Suppressor macrophage treated with lipopolysaccharide for 4 hours (primary cell): ENCODE data around the gene CNOT1.
"Not testable (repeated sequence)": the region's sequence is repeated elsewhere in the genome, so short reads cannot be mapped to it uniquely, and the experiment has no call there.

ENCODE experiments used
- DNase-seq: peaks from one replicate; pipeline ENCODE4 v3.0.0-alpha.2; 2020

Gene CNOT1

GRCh38 chr16:58577141-58577540 lies 52.5 kb downstream of the CNOT1 start:
- no peak for DNase-seq

- DNase-seq, result no peak
These were observed 54.7 kb downstream of the CNOT1 start for GRCh38 chr16:58574895-58575294.

DNA sequence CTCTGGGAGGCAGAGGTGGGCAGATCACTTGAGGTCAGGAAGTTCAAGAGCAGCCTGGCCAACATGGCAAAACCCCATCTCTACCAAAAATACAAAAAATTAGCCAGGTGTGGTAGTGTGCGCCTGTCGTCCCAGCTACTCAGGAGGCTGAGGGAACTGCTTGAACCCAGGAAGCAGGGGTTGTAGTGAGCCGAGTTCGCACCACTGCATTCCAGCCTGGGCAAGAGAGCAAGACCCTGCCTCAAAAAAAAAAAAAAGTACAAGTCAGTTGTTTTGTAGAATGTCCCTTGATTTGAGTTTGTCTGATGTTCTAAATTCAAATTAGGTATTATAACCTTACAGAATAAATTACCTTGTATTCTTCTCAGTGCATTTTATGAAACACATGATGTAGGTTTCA lies 63.9 kb downstream of the CNOT1 start:
- not testable (repeated sequence) for DNase-seq

- no peak for DNase-seq
These were observed 65.9 kb downstream of the CNOT1 start for GRCh38 chr16:58563775-58564174.

DNA sequence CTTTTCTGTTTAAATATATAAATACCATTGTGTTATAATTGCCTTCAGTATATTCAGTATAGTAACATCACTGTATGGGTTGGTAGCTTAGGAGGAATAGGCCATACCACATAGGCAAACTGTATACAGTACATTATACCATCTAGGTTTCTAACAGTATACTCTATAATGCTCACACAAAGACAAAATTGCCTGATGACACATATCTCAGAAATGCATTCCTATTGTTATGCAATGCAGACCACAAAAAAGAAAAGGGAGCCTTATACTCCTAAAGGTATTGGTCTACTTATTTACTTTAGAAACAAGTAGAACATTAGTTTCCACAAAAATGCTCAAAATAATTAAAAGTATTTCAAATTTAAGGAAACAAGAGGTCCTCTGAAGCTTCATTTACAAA lies 66.4 kb downstream of the CNOT1 start:
- DNase-seq, result no peak

- no peak for DNase-seq
These were observed 72.9 kb downstream of the CNOT1 start for GRCh38 chr16:58556678-58557077.

- DNase-seq, result no peak
These were observed 78.1 kb downstream of the CNOT1 start for GRCh38 chr16:58551496-58551895.

GRCh38 chr16:58548378-58548777 lies 81.2 kb downstream of the CNOT1 start:
- DNase-seq, result no peak

DNA sequence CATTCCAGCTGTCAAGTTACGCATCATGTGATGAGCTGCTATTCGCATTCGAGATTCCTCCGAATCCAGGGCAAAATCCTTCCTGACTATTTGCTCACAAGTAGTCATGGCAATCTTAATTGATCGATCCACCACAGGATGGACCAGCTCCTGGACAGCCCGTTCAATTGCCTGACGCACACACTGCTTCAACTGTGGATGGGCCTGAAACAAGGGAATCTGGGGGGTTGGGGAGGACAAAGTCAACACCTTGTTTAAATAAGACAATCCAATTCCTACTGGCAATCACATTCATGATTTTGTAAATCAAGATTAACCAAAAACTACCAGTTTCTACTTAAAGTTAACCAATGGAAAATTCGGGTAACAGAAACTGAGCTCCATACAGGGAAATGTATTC lies 85.9 kb downstream of the CNOT1 start:
- no peak for DNase-seq

DNA sequence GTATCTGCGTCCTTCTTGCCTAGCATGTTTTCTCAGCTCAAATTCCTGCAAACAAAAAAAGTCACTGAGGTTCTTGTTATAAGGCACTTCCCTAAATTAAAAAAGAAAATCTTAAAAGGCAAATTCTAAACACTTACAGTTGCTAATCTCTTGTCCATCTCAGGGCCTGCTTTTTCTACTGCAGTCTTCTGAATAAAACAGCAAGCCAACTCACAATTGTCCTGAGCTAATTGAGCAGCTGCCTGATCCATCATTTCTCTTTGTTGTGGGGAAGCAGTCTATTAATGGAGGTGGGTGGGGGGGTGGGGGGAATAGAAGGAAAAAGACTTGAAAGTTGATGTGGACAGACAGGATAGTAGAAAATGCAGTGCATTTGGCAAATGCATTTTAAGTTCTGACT lies 87.3 kb downstream of the CNOT1 start:
- no peak for DNase-seq

DNA sequence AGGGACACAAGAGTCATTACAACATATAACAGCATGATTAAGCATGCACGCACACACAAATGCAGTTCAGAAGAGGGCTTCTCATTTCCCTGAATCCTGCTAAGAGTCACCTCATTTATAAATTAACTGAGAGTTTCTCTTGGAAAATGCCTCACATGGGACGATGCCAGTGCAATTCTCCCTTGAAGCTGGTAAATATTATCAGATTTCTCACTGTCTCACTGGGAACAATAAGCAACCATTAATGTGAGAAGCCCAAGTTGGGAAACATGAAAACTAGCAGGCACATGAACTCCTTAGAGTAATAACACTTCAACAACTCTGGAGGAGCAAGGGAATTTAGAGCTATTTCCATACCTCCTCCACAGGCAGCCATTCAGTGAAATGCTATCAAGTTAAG lies 87.9 kb downstream of the CNOT1 start:
- no peak for DNase-seq

- no peak for DNase-seq
These were observed 92.3 kb downstream of the CNOT1 start for GRCh38 chr16:58537124-58537906.

DNA sequence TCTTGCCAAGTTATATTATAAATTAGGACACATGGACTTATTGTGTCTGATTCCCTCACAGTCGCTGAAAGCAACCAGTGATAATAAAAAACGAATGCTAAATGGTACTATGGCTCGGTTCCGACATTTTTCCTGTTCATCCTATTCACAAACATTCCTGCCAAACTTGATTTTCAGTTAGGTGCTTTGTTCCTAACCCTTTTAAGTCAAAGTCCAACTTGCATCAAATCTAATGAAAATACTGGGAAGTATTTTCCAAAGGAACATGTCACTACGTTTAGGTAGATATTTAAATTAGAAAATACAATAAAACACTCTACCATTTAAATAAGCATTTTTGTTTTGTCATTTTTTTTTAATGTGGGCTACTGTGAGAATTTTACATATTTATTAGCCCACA lies 93.3 kb downstream of the CNOT1 start:
- DNase-seq, result no peak

DNA sequence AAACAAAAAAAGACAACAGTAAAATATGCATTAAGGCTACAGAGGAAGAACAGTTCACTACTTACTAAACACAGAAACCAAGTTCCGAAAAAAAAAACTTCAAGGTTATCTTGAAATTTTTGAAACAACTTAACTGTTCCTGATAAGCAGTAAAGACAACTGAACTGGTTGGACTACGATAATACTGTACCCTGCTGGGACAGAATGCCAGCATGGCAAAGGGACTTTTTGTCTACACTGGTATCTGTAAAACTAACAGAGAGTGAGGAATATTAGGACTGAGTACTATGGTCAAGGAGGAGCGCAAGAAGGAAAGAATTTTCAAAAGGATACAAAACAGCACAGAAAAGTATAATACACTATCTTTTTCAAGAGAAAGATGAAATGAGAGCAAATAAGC lies 94.5 kb downstream of the CNOT1 start:
- no peak for DNase-seq

DNA sequence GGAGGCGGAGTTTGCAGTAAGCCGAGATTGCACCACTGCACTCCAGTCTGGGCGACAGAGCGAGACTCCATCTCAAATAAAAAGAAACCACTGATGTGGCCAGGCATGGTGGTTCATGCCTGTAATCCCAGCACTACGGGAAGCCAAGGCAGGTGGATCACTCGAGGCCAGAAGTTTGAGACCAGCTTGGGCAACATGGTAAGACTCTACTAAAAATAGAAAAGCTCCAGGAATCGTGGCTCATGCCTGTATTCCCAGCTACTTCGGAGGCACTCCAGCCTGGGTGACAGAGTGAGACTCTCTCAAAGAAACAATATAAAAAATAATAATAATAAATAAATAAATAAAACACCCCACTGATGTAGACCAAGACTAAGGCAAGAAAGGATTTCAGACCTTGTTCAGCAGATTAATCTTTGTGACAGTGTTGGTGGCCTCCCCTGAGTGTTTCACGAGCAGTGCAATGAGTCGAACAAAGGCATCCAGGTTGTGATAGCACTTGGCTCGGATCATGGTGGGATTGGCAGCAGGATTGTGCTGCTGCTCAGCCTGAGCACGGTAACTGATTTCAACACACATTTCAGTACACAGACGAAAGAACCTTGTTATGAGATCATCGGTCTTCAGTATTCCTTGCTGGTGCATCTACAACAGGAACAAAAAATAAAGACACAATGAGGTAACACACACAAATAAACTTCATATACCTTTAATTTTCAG lies 95.7 kb downstream of the CNOT1 start:
- no peak for DNase-seq

DNA sequence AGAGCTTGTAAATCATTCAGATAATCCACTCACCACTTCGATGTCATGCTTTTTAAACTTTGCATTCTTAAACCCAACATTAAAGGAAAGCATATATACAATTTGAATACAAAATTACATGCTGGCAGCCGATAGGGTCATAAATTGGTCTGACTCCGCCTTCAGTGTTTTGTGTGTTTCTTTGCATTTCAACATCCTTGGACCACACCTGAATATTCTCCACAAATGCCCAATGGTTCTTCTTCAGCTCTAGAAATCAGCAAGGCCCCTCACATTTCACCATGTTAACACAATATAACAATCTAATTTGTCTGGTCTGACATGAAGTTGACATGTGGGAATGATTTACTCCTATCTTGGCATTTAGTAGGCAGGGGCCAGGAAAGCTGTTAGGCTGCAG lies 97.2 kb downstream of the CNOT1 start:
- no peak for DNase-seq

- DNase-seq, result no peak
These were observed 99.4 kb downstream of the CNOT1 start for GRCh38 chr16:58530179-58530578.

DNA sequence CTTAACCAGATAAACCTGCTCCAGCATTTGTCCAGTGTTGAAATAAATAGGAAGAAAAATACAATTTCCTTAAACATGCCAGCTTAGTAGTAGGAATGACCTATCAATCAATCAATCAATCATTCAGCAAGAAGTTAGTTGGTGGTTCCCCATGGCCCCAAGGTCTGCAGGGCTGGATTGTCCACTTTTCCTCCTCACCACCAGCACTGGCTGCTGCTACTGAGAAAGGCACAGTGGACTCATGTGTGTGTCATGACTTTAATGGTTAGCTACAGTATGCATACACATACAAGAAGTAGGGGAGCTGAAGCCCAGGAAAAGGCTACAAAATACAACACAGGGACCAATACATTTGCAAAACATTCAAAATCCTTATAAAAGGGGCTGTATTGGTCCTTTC lies 109.9 kb downstream of the CNOT1 start:
- no peak for DNase-seq

GRCh38 chr16:58518980-58519368 lies 110.7 kb downstream of the CNOT1 start:
- no peak for DNase-seq

DNA sequence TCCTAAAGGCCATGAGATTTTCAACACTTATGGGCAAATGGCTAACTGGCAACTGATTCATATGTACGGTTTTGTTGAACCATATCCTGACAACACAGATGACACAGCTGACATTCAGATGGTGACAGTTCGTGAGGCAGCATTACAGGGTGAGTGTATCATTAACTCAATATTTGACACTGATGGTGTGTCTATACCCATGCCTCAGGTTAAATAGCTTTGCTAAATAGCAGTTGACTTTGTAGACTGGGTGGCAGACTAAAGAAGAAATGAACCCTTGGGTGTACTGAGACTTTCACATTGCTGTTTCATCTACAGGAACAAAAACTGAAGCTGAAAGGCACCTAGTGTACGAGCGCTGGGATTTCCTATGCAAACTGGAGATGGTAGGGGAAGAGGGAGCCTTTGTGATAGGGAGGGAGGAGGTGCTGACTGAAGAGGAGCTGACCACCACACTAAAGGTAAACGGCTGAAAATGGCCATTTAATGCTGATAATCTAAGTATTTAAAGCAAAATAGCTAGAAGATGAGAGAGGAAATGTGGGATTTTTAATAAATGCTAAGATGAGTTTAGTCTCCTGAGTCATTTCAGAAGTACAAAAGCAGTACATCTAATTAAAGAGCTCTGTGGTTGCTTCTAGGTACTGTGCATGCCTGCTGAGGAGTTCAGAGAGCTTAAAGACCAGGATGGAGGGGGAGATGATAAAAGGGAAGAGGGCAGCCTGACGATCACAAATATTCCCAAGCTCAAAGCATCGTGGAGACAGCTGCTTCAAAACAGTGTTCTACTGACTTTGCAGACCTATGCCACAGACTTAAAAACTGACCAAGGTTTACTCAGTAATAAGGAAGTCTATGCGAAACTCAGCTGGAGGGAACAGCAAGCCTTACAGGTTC lies 111.3 kb downstream of the CNOT1 start:
- no peak for DNase-seq

GRCh38 chr16:58516768-58517107 lies 112.9 kb downstream of the CNOT1 start:
- no peak for DNase-seq

DNA sequence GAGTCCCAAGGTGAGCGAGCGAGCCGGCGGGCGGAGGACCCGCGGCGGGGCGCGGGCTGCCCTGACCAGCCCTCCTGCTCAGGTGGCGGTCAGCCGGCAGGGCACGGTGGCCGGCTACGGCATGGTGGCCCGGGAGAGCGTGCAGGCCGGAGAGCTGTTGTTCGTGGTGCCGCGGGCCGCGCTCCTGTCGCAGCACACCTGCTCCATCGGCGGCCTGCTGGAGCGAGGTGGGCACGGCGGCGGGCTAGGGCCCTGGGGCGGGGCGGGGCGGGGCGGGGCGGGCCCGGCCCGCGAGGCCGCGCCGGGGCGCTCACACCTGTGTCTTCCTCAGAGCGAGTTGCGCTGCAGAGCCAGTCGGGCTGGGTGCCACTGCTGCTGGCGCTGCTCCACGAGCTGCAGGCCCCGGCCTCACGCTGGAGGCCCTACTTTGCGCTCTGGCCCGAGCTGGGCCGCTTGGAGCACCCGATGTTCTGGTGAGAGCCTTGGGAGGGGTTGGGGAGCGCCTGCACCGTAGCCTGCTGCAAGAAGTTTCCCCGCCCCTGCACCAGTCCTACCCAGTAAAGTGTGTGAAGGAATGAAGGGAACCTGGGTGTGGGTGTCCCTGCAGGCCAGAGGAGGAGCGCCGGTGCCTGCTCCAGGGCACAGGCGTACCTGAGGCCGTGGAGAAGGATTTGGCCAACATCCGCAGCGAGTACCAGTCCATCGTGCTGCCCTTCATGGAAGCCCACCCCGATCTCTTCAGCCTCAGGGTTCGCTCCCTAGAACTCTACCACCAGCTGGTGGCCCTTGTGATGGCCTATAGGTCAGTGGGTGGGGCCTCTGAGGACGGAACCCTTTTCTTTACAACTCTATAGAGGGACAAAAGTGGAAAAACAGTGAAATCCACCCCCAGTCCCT lies 113.5 kb downstream of the CNOT1 start:
- DNase-seq, result no peak
